ENCODE measurements around the gene ZBTB7C. TPM values are rescaled to one million over a fixed set of nuclear protein-coding genes. Genes with fewer than 3 reads are reported as not detected.

ZBTB7C gene
- polyA plus RNA-seq, 4 donors = 14.8 to 18.7 (median 17.2) TPM

- DNase-seq (ENCODE audit: low read depth in 4 of 4, low spot score in 3 of 4) = no peak
Observed at GRCh38 chr18:48052842-48053241, 356.3 kb downstream of the ZBTB7C start.

DNA sequence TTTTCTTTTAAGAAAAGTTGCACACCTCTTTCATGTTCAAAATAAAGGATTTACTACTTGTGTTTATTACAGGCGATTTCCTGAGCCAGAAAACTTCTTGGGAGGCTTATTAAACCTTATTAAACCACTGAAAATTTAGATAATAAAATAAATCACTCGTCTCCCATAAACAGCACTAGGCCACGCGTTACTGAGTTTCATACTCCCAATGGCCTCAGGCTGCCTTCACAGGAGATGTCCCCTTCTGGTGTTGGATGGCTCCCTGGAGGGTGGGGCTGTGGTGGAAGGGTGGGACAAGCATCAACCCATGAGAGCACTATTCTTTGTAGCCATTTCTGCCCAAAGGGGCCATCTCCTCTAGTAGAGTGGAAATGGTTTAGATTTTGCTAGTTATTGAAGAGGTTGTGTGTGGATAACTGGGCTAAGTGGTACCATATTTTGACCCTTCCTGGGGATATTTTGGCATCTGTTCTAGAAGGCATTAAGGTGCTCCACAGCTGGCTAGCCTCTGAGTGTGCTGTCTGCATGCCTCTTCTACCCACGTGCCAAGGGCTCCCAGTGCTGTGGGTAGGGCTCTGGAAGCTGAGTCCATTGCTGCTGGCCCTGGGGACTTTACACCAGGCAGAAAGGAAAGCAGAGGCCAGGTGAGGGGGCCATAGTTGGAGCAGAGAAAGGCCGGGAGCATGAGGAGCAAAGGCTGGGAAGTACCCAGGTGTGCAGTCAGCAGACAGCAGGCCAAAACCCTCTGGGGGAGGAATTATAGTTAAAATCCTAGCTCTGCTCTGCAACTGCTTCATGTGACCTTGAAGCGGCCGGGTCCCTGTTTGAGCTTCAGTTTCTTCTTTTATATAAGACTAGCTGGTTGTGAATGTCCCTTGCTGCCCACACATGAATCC lies 357.0 kb downstream of the ZBTB7C start:
- no peak for DNase-seq (ENCODE audit: low read depth in 4 of 4, low spot score in 3 of 4)

GRCh38 chr18:48050176-48050575 lies 359.0 kb downstream of the ZBTB7C start:
- no peak for DNase-seq (ENCODE audit: low read depth in 4 of 4, low spot score in 3 of 4)

GRCh38 chr18:48049757-48050156 lies 359.4 kb downstream of the ZBTB7C start:
- no peak for DNase-seq (ENCODE audit: low read depth in 4 of 4, low spot score in 3 of 4)

DNA sequence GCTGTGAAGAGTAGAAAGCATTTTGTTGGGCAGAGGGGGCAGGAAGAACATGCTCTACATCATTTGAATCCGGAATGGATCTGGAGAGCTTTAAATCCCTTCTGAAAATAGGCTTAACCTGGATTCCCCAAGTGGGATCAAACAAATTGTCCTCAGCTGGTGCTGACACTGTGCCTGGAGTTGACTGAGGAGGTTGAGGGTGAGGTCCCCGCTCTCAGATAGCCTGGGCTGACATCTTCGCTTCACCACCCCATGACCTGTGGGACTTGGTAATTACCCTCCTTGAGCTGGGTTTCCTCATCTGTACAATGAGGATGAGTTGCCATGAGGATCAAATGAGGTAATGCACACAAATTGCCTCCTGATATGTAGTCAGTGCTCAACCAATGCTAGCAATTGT lies 360.9 kb downstream of the ZBTB7C start:
- no peak for DNase-seq (ENCODE audit: low read depth in 4 of 4, low spot score in 3 of 4)

- no peak for DNase-seq (ENCODE audit: low read depth in 4 of 4, low spot score in 3 of 4)
Observed at GRCh38 chr18:48046843-48047242, 362.3 kb downstream of the ZBTB7C start.

DNA sequence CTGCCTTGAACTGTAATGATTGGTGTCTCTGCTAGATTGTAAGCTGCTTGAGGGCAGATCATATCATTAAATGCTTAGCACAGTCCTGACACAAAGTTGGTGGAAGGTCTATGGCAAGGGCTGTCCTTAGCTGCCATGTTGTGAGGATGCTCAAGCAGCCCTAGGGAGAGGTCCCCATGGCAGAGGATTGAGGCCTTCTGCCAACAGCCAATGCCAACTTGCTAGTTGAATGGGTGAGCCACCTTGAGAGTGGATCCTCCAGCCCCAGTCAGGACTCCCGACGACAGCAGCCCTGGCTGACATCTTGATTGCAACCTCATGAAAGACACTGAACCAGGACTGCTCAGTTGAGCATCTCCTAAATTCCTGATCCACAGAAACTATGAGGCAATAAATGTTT lies 363.4 kb downstream of the ZBTB7C start:
- no peak for DNase-seq (ENCODE audit: low read depth in 4 of 4, low spot score in 3 of 4)

DNA sequence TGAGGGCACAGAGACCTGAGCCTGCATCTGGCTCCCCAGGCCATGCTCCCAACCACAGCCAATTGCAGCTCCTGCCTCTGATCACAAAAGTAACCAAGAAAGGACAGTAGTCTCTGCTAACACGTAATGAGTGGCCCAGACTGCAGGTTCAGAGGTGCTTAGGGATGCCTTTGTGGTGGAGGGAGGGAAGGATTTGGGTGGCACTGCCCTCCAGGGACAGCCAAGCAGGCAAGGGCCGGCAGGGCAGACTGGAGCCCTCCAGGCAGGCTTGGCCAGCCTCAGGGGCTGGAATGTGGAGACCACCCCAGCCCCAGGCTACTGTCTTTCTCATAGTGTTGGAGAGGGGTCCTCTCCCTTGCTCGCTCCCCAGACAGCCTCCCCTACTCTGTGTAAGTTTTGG lies 364.2 kb downstream of the ZBTB7C start:
- DNase-seq (ENCODE audit: low read depth in 4 of 4, low spot score in 3 of 4) = no peak

- DNase-seq (ENCODE audit: low read depth in 4 of 4, low spot score in 3 of 4) = no peak
Observed at GRCh38 chr18:48043166-48043565, 366.0 kb downstream of the ZBTB7C start.

GRCh38 chr18:48042431-48042830 lies 366.8 kb downstream of the ZBTB7C start:
- no peak for DNase-seq (ENCODE audit: low read depth in 4 of 4, low spot score in 3 of 4)

GRCh38 chr18:48040457-48041110 lies 368.6 kb downstream of the ZBTB7C start:
- DNase-seq (ENCODE audit: low read depth in 4 of 4, low spot score in 3 of 4) = no peak

GRCh38 chr18:48039769-48040215 lies 369.4 kb downstream of the ZBTB7C start:
- DNase-seq (ENCODE audit: low read depth in 4 of 4, low spot score in 3 of 4) = no peak

GRCh38 chr18:48038636-48039035 lies 370.5 kb downstream of the ZBTB7C start:
- no peak for DNase-seq (ENCODE audit: low read depth in 4 of 4, low spot score in 3 of 4)

- no peak for DNase-seq (ENCODE audit: low read depth in 4 of 4, low spot score in 3 of 4)
Observed at GRCh38 chr18:48037481-48038271, 371.5 kb downstream of the ZBTB7C start.

GRCh38 chr18:48036641-48037421 lies 372.4 kb downstream of the ZBTB7C start:
- peak in 2 of 4 donors; percentile 60 to 73 for DNase-seq (ENCODE audit: low read depth in 4 of 4, low spot score in 3 of 4)

- no peak for DNase-seq (ENCODE audit: low read depth in 4 of 4, low spot score in 3 of 4)
Observed at GRCh38 chr18:48036226-48036625, 373.0 kb downstream of the ZBTB7C start.

- DNase-seq (ENCODE audit: low read depth in 4 of 4, low spot score in 3 of 4) = no peak
Observed at GRCh38 chr18:48035556-48035860, 373.7 kb downstream of the ZBTB7C start.

DNA sequence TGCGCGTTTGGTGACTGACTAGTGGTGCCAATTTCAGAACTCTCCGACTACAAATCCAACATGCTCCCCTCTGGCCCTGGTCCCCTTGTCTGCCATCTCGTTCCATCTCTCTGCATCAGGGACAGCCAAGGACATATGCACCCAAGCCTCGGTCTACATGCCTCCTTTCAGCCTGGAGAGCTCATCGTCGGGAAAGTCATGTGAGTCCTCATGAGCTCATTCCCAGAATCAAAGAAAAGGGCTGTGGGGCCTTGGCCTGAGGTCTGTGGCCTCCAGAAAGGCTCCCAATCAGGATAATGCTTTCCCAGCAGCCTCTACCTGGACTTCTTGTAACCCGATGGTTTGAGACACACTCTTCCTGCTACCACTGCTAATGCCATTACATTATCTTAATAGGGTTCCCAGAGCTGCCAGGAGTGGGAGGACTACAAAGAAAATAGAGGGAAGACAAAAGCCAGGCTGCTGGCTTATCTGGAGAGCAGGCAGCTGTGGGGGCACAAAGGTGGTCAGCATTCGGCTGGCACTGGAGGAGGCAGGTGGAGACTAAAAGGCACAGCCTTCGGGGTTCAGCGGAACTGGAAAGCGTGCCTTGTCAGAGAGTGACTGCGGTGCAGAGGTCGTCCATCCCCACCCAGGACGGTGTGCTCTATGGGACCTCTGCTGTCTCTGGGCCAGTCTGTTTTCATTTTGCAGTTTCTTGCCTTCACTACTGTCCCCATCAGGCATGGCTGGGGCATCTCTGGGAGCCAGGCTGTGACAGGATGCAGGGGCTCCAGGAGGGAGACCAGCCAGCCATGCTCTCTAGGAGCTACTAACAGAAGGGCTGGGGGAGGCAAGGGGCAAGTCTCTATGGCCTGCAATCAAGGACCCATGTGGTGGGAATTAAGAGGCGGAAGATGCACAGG lies 374.3 kb downstream of the ZBTB7C start:
- no peak for DNase-seq (ENCODE audit: low read depth in 4 of 4, low spot score in 3 of 4)
